ENCODE data around the gene RIPPLY3. TPM values are rescaled to one million over a fixed set of nuclear protein-coding genes. Genes with fewer than 3 reads are reported as not detected.

RIPPLY3 gene
- polyA plus RNA-seq, 3 donors from 2014 or later = not detected

- Mint-ChIP-seq H3K36me3 (peaks cover 13 to 19% (median 14%) of the 10 kb centered on the region in 3 donors), H3K4me3 (no peak overlapping the region), H3K27ac (no peak overlapping the region), H3K27me3 (ENCODE audit: low read depth in 3 of 3) (no peaks in the 10 kb centered on the region), H3K9me3 (no peaks in the 10 kb centered on the region), H3K4me1 (peaks cover 0 to under 1% of the 10 kb centered on the region in 2 donors)
- DNase-seq = no peak
Measured at GRCh38 chr21:37064841-37065240, 58.3 kb downstream of the RIPPLY3 start.

- H3K27me3 Mint-ChIP-seq (ENCODE audit: low read depth in 3 of 3) = no peaks in the 10 kb centered on the region
- H3K4me3 Mint-ChIP-seq = no peak overlapping the region
- no peaks in the 10 kb centered on the region for H3K9me3 Mint-ChIP-seq
- no peak overlapping the region for H3K27ac Mint-ChIP-seq
- peaks cover 0 to 4% of the 10 kb centered on the region in 2 donors for H3K4me1 Mint-ChIP-seq
- peaks cover 13 to 19% (median 14%) of the 10 kb centered on the region in 3 donors for H3K36me3 Mint-ChIP-seq
- no peak for DNase-seq
Measured at GRCh38 chr21:37065561-37066177, 59.2 kb downstream of the RIPPLY3 start.

Other genes with a start within 250 kb of the RIPPLY3 start
- 10 to 100 TPM; 12.6 to 15.7 (median 15.5) TPM for gene HLCS, start 40.0 kb upstream of the RIPPLY3 start, polyA plus RNA-seq
- 10 to 100 TPM; 15.4 to 31.7 (median 26.6) TPM for gene PIGP, start 66.4 kb downstream of the RIPPLY3 start, polyA plus RNA-seq
- 10 to 100 TPM; 26.9 to 67.8 (median 31.2) TPM for gene TTC3, start 66.6 kb downstream of the RIPPLY3 start, polyA plus RNA-seq

Measured in immature natural killer cell (primary cell).